H1 (cell line): Measurements from ENCODE around the gene CAMTA1. TPM values are rescaled to one million over a fixed set of nuclear protein-coding genes. Genes with fewer than 3 reads are reported as not detected.

Experiments
- CTCF ChIA-PET: fragments of 300-600 bp; sonication (Branson Sonifier 250); formaldehyde crosslinking; loops from one replicate; lab custom pipeline; 2021; ENCODE audit not compliant: partially characterized antibody; lab: Charles Lee
- POLR2A ChIA-PET: fragments of 300-600 bp; sonication (Branson Sonifier 250); formaldehyde crosslinking; loops from one replicate; lab custom pipeline; 2021; ENCODE audit warnings: inconsistent platforms; ENCODE audit not compliant: partially characterized antibody; lab: Charles Lee
- DNase-seq, 2 experiments: peaks; one replicate each; pipeline versions ENCODE4 v3.0.0 to v3.0.0-alpha.2; 2010 to 2022; ENCODE audit warnings: low spot score in 2 of 2, low read depth in 1 of 2, mixed read lengths in 1 of 2
- FAIRE-seq: peaks from 2 replicates; lab custom pipeline; 2011; peaks lifted over from hg19 to GRCh38; lab: Jason Lieb, UNC
- H2AFZ ChIP-seq: 2 replicates; pipeline ENCODE4 v1.8.1; 2012; ENCODE audit warnings: low read length, inconsistent platforms
- H2AK5ac ChIP-seq: 2 replicates; pipeline ENCODE4 v1.6.1; 2013; ENCODE audit warnings: low read depth, low read length
- H2BK120ac ChIP-seq: replicated peaks from 2 replicates; pipeline ENCODE3; 2013; ENCODE audit warnings: low read depth, low read length, inconsistent platforms
- H2BK12ac ChIP-seq: 2 replicates; pipeline ENCODE4 v1.6.1; 2013; ENCODE audit warnings: low read depth, low read length
- H2BK15ac ChIP-seq: 2 replicates; pipeline ENCODE4 v1.6.1; 2013; ENCODE audit warnings: low read length
- H2BK20ac ChIP-seq: 2 replicates; pipeline ENCODE4 v1.6.1; 2013; ENCODE audit warnings: low read length
- H2BK5ac ChIP-seq: 2 replicates; pipeline ENCODE4 v1.6.1; 2013; ENCODE audit warnings: low read depth, low read length
- H3K14ac ChIP-seq: 2 replicates; pipeline ENCODE4 v1.6.1; 2013; ENCODE audit warnings: inconsistent platforms; ENCODE audit not compliant: insufficient read length
- H3K18ac ChIP-seq: 2 replicates; pipeline ENCODE4 v1.6.1; 2013; ENCODE audit warnings: low read length; ENCODE audit errors: extremely low read depth
- H3K23ac ChIP-seq: 2 replicates; pipeline ENCODE4 v1.6.1; 2013; ENCODE audit warnings: inconsistent platforms; ENCODE audit not compliant: insufficient read length
- H3K23me2 ChIP-seq: 2 replicates; pipeline ENCODE4 v1.6.1; 2013; ENCODE audit warnings: low read depth, low read length
- H3K27ac ChIP-seq: 2 replicates; pipeline ENCODE4 v1.6.1; 2011; ENCODE audit warnings: low read depth, low read length, inconsistent platforms
- H3K27me3 ChIP-seq, 4 experiments: replicated peaks in 1 of 4; 1 replicate in 1 of 4; 2 replicates in 3 of 4; pipeline versions ENCODE4 v1.6.1 to v1.8.1; 2011 to 2013; ENCODE audit warnings: low read length in 3 of 4, mild to moderate bottlenecking in 3 of 4, inconsistent platforms in 2 of 4, mixed read lengths in 2 of 4, moderate library complexity in 1 of 4; ENCODE audit not compliant: control insufficient read depth in 3 of 4, insufficient read depth in 3 of 4; ENCODE audit errors: extremely low read depth in 1 of 4
- H3K36me3 ChIP-seq, 4 experiments: 2 replicates each; pipeline versions ENCODE4 v1.6.1 to v1.8.1; 2011 to 2013; ENCODE audit warnings: mild to moderate bottlenecking in 4 of 4, low read length in 3 of 4, moderate library complexity in 2 of 4, control low read depth in 1 of 4, inconsistent platforms in 1 of 4; ENCODE audit not compliant: insufficient read depth in 4 of 4, control insufficient read depth in 2 of 4
- H3K4ac ChIP-seq: replicated peaks from 2 replicates; pipeline ENCODE3; 2013; ENCODE audit warnings: low read length, low read depth, mixed read lengths, inconsistent platforms; ENCODE audit not compliant: insufficient read length
- H3K4me1 ChIP-seq, 4 experiments: replicated peaks in 1 of 4; 1 replicate in 1 of 4; 2 replicates in 3 of 4; pipeline versions ENCODE4 v1.6.1 to v1.8.1; 2011 to 2013; ENCODE audit warnings: low read length in 3 of 4, inconsistent platforms in 2 of 4, mixed read lengths in 1 of 4; ENCODE audit not compliant: insufficient read depth in 4 of 4, control insufficient read depth in 3 of 4
- H3K4me2 ChIP-seq, 2 experiments: 2 replicates each; pipeline versions ENCODE4 v1.6.1 to v1.8.1; 2011 to 2013; ENCODE audit warnings: low read depth in 2 of 2, low read length in 2 of 2, control low read depth in 1 of 2, inconsistent platforms in 1 of 2, mild to moderate bottlenecking in 1 of 2; ENCODE audit not compliant: insufficient read depth in 1 of 2
- H3K4me3 ChIP-seq, 4 experiments: fragments of 200-600, 300-600 bp in 1 of 4; sonication (generic), shearing (Covaris generic), sonication (Bioruptor Twin) in 1 of 4; 2 replicates each; pipeline versions ENCODE4 v1.5.1 to v1.8.1; 2011 to 2016; ENCODE audit warnings: low read length in 4 of 4, low read depth in 3 of 4, control low read depth in 2 of 4, inconsistent platforms in 2 of 4, mild to moderate bottlenecking in 2 of 4, mixed read lengths in 1 of 4, moderate library complexity in 1 of 4; ENCODE audit not compliant: insufficient read depth in 2 of 4; ENCODE audit errors: extremely low read depth in 1 of 4
- H3K56ac ChIP-seq: replicated peaks from 2 replicates; pipeline ENCODE3; 2013; ENCODE audit warnings: low read depth, mild to moderate bottlenecking, mixed read lengths, low read length, inconsistent platforms; ENCODE audit not compliant: insufficient read length
- H3K79me1 ChIP-seq: 2 replicates; pipeline ENCODE4 v1.6.1; 2013; ENCODE audit warnings: low read depth, low read length, control low read depth
- H3K79me2 ChIP-seq, 2 experiments: 2 replicates each; pipeline versions ENCODE4 v1.6.1 to v1.8.1; 2012 to 2013; ENCODE audit warnings: low read length in 2 of 2, mild to moderate bottlenecking in 2 of 2, inconsistent platforms in 1 of 2; ENCODE audit not compliant: insufficient read depth in 2 of 2, control insufficient read depth in 1 of 2
- H3K9ac ChIP-seq, 4 experiments: replicated peaks in 1 of 4; 1 replicate in 1 of 4; 2 replicates in 3 of 4; pipeline versions ENCODE4 v1.6.1 to v1.8.1; 2011 to 2013; ENCODE audit warnings: low read depth in 3 of 4, low read length in 3 of 4, control low read depth in 2 of 4, mild to moderate bottlenecking in 2 of 4, moderate library complexity in 2 of 4, inconsistent platforms in 1 of 4; ENCODE audit errors: extremely low read depth in 1 of 4
- H3K9me3 ChIP-seq, 2 experiments: 2 replicates each; pipeline versions ENCODE4 v1.6.1 to v1.8.1; 2012 to 2013; ENCODE audit warnings: mild to moderate bottlenecking in 2 of 2, moderate library complexity in 2 of 2, control low read depth in 1 of 2, inconsistent platforms in 1 of 2, low read depth in 1 of 2, low read length in 1 of 2, mixed read lengths in 1 of 2; ENCODE audit not compliant: insufficient read depth in 2 of 2
- H4K20me1 ChIP-seq, 2 experiments: replicated peaks in 1 of 2; 2 replicates each; pipeline versions ENCODE3 to v1.8.1; 2011 to 2013; ENCODE audit warnings: inconsistent platforms in 2 of 2, low read length in 2 of 2, mild to moderate bottlenecking in 1 of 2; ENCODE audit not compliant: insufficient read depth in 2 of 2, control insufficient read depth in 1 of 2
- H4K5ac ChIP-seq: 2 replicates; pipeline ENCODE4 v1.6.1; 2013; ENCODE audit warnings: low read length, low read depth, mixed read lengths, inconsistent platforms; ENCODE audit not compliant: insufficient read length
- H4K8ac ChIP-seq: 2 replicates; pipeline ENCODE4 v1.8.0; 2013; ENCODE audit warnings: mild to moderate bottlenecking, moderate library complexity, low read length, inconsistent platforms; ENCODE audit not compliant: insufficient read depth; ENCODE audit errors: extremely low read depth
- H4K91ac ChIP-seq: replicated peaks from 2 replicates; pipeline ENCODE3; 2013; ENCODE audit warnings: low read length, mixed read lengths, inconsistent platforms; ENCODE audit not compliant: insufficient read length
- ATF2 ChIP-seq: IDR thresholded peaks from 2 replicates; pipeline ENCODE4 v1.6.1; 2012; ENCODE audit warnings: low read length, inconsistent platforms
- E2F6 ChIP-seq: IDR thresholded peaks from 2 replicates; pipeline ENCODE4 v1.6.1; 2012; ENCODE audit warnings: inconsistent platforms
- PHF8 ChIP-seq: fragments of 200-600 bp; sonication (generic); conservative IDR thresholded peaks from 2 replicates; pipeline ENCODE4 v1.7.1; 2012; ENCODE audit warnings: low read depth, mild to moderate bottlenecking, inconsistent platforms, low read length, moderate library complexity
- POLR2AphosphoS5 ChIP-seq: IDR thresholded peaks from 2 replicates; pipeline ENCODE4 v1.6.1; 2011; ENCODE audit warnings: low read depth, low read length
- WGBS, 2 experiments: shearing (Covaris generic) in 1 of 2; methylation state at CpG; one replicate each; pipeline versions ENCODE4 v1.1.6 to v1.1.7; 2013 to 2015; ENCODE audit warnings: low lambda C conversion rate in 2 of 2, mixed read lengths in 2 of 2, inconsistent platforms in 1 of 2, low coverage in 1 of 2, missing lambda C conversion rate in 1 of 2; ENCODE audit not compliant: insufficient replicate concordance in 2 of 2, insufficient coverage in 1 of 2, insufficient read length in 1 of 2; ENCODE audit errors: extremely low coverage in 1 of 2, missing lambda C conversion rate in 1 of 2; 5-methylcytosine and 5-hydroxymethylcytosine counted together
- polyA plus RNA-seq, 7 experiments: library from polyadenylated mRNA; depleted of rRNA in 3 of 7; stranded (reverse) in 5 of 7; unstranded in 2 of 7; fragments of >200 nt in 5 of 7; fragments of 200-250 nt in 2 of 7; gene quantifications; 1 replicate in 5 of 7; 2 replicates in 1 of 7; 4 replicates in 1 of 7; pipeline versions ENCODE4 v1.2.1 to v1.2.3, GENCODE V29; 2011 to 2013; ENCODE audit warnings: missing spikeins in 2 of 7, mixed read lengths in 2 of 7
- total RNA-seq: library from RNA; stranded (reverse); fragmentation: NEBNext Ultra II Directional; extraction: Animal tissue kit (Norgen Biotek cat#: 25700); gene quantifications from 2 replicates; pipeline ENCODE4 v1.2.1, GENCODE V29; 2021

The CAMTA1 gene
- total and polyA plus RNA-seq, 2 of the 8 experiments (the other 6 are each of a cell fraction or from before 2014, with no cell fraction given), result 65.0 to 119 TPM

- Histone ChIP-seq H3K79me2 (no peaks in the 10 kb centered on the region), H3K9me3 (no peaks in the 10 kb centered on the region), H4K20me1 (peaks cover 0 to 2% of the 10 kb centered on the region in 2 experiments), H3K14ac (no peak overlapping the region)
- TF ChIP-seq POLR2AphosphoS5, result no peak
- TF ChIP-seq E2F6, result no peak
- TF ChIP-seq ATF2, result no peak
- no peak for TF ChIP-seq PHF8
- TF ChIP-seq, all 59 proteins: peak for 0
- H3K23ac ChIP-seq, result no peak overlapping the region
- no peak for FAIRE-seq
- no peak overlapping the region for H3K4ac ChIP-seq
- H3K18ac ChIP-seq, result no peak overlapping the region
- H2BK5ac ChIP-seq, result no peak overlapping the region
- POLR2A ChIA-PET, result no interaction called here
- no peak overlapping the region for H2BK12ac ChIP-seq
- no peak overlapping the region for H3K27ac ChIP-seq
- H3K79me1 ChIP-seq, result no peaks in the 10 kb centered on the region
- peaks cover 0 to 6% (median 3%) of the 10 kb centered on the region in 4 experiments; a peak in 2 of 7 replicates for H3K4me1 ChIP-seq
- WGBS, 2 experiments, result 94% methylated on average over 5 of the region's 5 CpGs; no CpG with 5 or more reads in 1 of the 2 experiments
- no peak overlapping the region for H4K91ac ChIP-seq
- H3K27me3 ChIP-seq, result no peaks in the 10 kb centered on the region
- no peaks in the 10 kb centered on the region for H3K36me3 ChIP-seq
- H2BK120ac ChIP-seq, result no peak overlapping the region
- no peak for DNase-seq
- H4K5ac ChIP-seq, result no peak overlapping the region
- H3K9ac ChIP-seq, result no peak overlapping the region
- no peak overlapping the region for H2AFZ ChIP-seq
- no peak overlapping the region for H2BK15ac ChIP-seq
- no peak overlapping the region for H3K4me2 ChIP-seq
- H3K56ac ChIP-seq, result no peak overlapping the region
- H4K8ac ChIP-seq, result no peak overlapping the region
- CTCF ChIA-PET, result interaction anchor here (1.3 kb wide), 1 partner anchor 10 kb away, joined by 3 read pairs; no protein-coding TSS in a partner anchor
- H2BK20ac ChIP-seq, result no peak overlapping the region
- H3K4me3 ChIP-seq, result no peak overlapping the region
- no peak overlapping the region for H2AK5ac ChIP-seq
- H3K23me2 ChIP-seq, result no peaks in the 10 kb centered on the region
Measured at GRCh38 chr1:7729761-7730160, 944.5 kb downstream of the CAMTA1 start.
